Measurements from ENCODE around the gene MTNR1A. TPM values are rescaled to one million over a fixed set of nuclear protein-coding genes. Genes with fewer than 3 reads are reported as not detected.

MTNR1A gene
- polyA plus RNA-seq, 2 of the 4 experiments (the other 2 are of a cell fraction) = 0.17 to 0.47 TPM

DNA sequence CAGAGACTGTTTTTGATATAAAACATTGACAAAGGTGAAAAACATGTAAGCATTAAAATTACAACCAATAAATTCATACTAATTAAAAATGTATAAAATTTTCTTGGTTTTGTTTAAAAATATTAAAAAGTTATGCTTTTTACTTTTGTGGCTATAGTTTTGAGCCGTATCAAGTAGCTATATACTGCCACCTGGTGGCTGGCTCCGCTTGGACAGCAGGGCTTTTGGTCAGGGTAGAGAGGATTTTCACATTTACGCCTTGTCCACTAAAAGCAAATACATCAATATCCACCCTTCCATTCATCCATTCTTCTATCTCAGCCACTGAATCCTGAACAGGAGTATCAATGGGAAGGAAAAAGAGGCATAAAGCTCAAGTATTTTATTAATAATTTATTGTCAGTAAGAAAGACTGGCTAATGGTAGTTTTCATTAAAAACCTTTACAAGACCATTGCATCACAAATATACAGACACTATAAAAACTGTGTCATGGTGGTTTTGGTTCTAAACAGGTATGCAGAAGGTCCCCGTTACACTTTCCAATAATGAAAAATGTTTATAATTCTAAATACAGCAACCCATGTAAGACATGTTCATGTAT is 32.1 kb upstream of the MTNR1A start:
- ChIA-PET POLR2A (no interaction called here), CTCF (interaction anchor here (0.6 to 2.0 kb wide), 24 partner anchors 8 to 1590 kb away, joined by 3 to 18 read pairs (median 3); partner anchors contain the start of gene MTNR1A)
- no peak overlapping the region for H3K4me2 ChIP-seq
- FAIRE-seq (no peak), ATAC-seq (peak in 1 of 2 experiments; percentile 82; a peak in 4 of 6 replicates), DNase-seq (ENCODE audit: low read depth in 1 of 2, low spot score in 1 of 2) (peak; percentile 43 to 47)
- no peaks in the 10 kb centered on the region for H3K9me3 ChIP-seq
- H3K4me3 ChIP-seq = no peak overlapping the region
- H3K27ac ChIP-seq = no peak overlapping the region
- 27% methylated on average over 4 of the region's 4 CpGs for WGBS (ENCODE audit: missing lambda C conversion rate)
- TF ChIP-seq, protein P1, sequence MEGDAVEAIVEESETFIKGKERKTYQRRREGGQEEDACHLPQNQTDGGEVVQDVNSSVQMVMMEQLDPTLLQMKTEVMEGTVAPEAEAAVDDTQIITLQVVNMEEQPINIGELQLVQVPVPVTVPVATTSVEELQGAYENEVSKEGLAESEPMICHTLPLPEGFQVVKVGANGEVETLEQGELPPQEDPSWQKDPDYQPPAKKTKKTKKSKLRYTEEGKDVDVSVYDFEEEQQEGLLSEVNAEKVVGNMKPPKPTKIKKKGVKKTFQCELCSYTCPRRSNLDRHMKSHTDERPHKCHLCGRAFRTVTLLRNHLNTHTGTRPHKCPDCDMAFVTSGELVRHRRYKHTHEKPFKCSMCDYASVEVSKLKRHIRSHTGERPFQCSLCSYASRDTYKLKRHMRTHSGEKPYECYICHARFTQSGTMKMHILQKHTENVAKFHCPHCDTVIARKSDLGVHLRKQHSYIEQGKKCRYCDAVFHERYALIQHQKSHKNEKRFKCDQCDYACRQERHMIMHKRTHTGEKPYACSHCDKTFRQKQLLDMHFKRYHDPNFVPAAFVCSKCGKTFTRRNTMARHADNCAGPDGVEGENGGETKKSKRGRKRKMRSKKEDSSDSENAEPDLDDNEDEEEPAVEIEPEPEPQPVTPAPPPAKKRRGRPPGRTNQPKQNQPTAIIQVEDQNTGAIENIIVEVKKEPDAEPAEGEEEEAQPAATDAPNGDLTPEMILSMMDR (IDR thresholded peaks at IDR 0.05) = peak; percentile 82
- TF ChIP-seq SMC3 (IDR thresholded peaks at IDR 0.05) (peak; percentile 74), CBX8 (IDR thresholded peaks at IDR 0.05) (no peak), RAD21 (conservative IDR thresholded peaks at IDR 0.05 in 1 of 2, IDR thresholded peaks at IDR 0.05 in 1 of 2) (peak; percentile 58 to 61)
- H3K4me1 ChIP-seq = no peaks in the 10 kb centered on the region

DNA sequence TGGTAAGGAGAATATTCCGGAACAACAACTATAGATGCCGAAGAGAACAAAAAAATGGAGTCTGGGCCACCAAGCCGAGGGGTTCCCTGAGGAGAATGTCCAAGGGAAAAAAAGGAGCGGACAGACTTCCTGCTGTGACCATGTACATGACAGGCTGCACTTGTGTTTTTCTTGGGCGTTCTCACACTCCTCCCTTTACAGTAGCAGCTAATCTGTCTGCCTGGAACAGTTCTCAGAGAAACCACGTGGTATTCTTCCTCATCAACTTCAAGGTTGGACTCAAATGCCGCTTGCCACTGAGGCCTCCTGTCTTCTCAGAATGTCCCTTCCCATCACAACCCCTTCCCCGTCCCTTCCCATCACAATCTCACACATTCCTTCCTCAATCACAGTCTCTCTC is 30.8 kb upstream of the MTNR1A start:
- Histone ChIP-seq H3K4me2 (no peak overlapping the region), H3K4me3 (no peak overlapping the region), H3K4me1 (no peaks in the 10 kb centered on the region), H3K9me3 (no peaks in the 10 kb centered on the region), H3K27ac (no peak overlapping the region)
- no peak for FAIRE-seq
- WGBS (ENCODE audit: missing lambda C conversion rate) = 93% methylated on average over 8 of the region's 8 CpGs
- POLR2A ChIA-PET = no interaction called here
- CTCF ChIA-PET = interaction anchor here (1.2 to 2.0 kb wide), 3 partner anchors 32 to 288 kb away, joined by 3 to 10 read pairs (median 7); partner anchors contain the start of gene MTNR1A
- TF ChIP-seq, protein P2, sequence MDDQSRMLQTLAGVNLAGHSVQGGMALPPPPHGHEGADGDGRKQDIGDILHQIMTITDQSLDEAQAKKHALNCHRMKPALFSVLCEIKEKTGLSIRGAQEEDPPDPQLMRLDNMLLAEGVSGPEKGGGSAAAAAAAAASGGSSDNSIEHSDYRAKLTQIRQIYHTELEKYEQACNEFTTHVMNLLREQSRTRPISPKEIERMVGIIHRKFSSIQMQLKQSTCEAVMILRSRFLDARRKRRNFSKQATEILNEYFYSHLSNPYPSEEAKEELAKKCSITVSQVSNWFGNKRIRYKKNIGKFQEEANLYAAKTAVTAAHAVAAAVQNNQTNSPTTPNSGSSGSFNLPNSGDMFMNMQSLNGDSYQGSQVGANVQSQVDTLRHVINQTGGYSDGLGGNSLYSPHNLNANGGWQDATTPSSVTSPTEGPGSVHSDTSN (IDR thresholded peaks at IDR 0.05) = no peak
- no peak for DNase-seq (ENCODE audit: low read depth in 1 of 2, low spot score in 1 of 2)
- no peak for ATAC-seq

DNA sequence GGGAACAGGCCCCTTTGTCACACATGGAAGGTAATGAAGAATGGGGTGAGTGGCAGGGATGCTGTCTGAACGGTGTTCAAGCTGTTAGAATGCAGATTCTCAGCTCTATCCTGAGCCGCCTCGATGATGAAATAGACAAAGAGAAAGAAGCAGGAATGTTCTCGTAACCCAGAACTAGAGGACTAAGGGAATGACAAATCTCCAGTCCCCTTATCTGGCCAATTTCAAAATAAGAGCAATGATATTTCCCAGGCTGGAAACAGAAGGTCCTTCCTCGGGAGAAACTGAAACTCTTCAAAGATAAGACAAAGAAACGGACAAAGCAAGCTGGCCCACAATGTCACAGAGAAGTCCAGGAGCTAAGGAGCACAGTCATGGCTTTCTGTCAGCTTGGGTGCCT is 29.5 kb upstream of the MTNR1A start:
- ATAC-seq (no peak), FAIRE-seq (no peak), DNase-seq (ENCODE audit: low read depth in 1 of 2, low spot score in 1 of 2) (no peak)
- Histone ChIP-seq H3K4me3 (no peak overlapping the region), H3K27ac (no peak overlapping the region), H3K9me3 (no peaks in the 10 kb centered on the region), H3K4me2 (no peak overlapping the region), H3K4me1 (no peaks in the 10 kb centered on the region)
- POLR2A ChIA-PET = no interaction called here
- 87% methylated on average over 6 of the region's 6 CpGs for WGBS (ENCODE audit: missing lambda C conversion rate)
- TF ChIP-seq NPAS2 (CRISPR knock-in tag; IDR thresholded peaks at IDR 0.05; ENCODE audit: borderline replicate concordance) (no peak), SMC3 (IDR thresholded peaks at IDR 0.05) (no peak), CEBPB (IDR thresholded peaks at IDR 0.05) (no peak), E2F6 (IDR thresholded peaks at IDR 0.05; ENCODE audit: borderline replicate concordance, low read depth) (no peak), GATA3 (IDR thresholded peaks at IDR 0.05; ENCODE audit: borderline replicate concordance) (no peak), TP53 (CRISPR knock-in tag; IDR thresholded peaks at IDR 0.05) (no peak), MAX (IDR thresholded peaks at IDR 0.05) (no peak), EHMT2 (IDR thresholded peaks at IDR 0.05; ENCODE audit: low read depth) (no peak), EP300 (IDR thresholded peaks at IDR 0.05) (no peak), HOXA7 (CRISPR knock-in tag; IDR thresholded peaks at IDR 0.05) (no peak), BHLHE40 (IDR thresholded peaks at IDR 0.05; ENCODE audit: low read depth, low read length) (no peak), MAFK (IDR thresholded peaks at IDR 0.05; ENCODE audit: partially characterized antibody) (no peak), RNF2 (IDR thresholded peaks at IDR 0.05; ENCODE audit: borderline replicate concordance, low read depth) (no peak), ELK1 (IDR thresholded peaks at IDR 0.05; ENCODE audit: low read depth, low read length) (no peak), POLR2A (IDR thresholded peaks at IDR 0.05; ENCODE audit: low read length) (no peak), REST (IDR thresholded peaks at IDR 0.05) (no peak), JUN (IDR thresholded peaks at IDR 0.05) (no peak)
- TF ChIP-seq, protein P3, sequence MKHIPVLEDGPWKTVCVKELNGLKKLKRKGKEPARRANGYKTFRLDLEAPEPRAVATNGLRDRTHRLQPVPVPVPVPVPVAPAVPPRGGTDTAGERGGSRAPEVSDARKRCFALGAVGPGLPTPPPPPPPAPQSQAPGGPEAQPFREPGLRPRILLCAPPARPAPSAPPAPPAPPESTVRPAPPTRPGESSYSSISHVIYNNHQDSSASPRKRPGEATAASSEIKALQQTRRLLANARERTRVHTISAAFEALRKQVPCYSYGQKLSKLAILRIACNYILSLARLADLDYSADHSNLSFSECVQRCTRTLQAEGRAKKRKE (CRISPR knock-in tag; IDR thresholded peaks at IDR 0.05; ENCODE audit: low read depth) = no peak
- CTCF ChIA-PET = no interaction called here

All from A549 (cell line).